NCI-H187 (cell line): ENCODE measurements around the gene ZC3H12A.

Experiments
- DNase-seq, 2 experiments: peaks; one replicate each; lab custom pipeline; 2025; lab: John Stamatoyannopoulos, UW

ZC3H12A gene

GRCh38 chr1:37455516-37455915, 18.9 kb upstream of the ZC3H12A start:
- no peak for DNase-seq

GRCh38 chr1:37456614-37457013, 17.8 kb upstream of the ZC3H12A start:
- DNase-seq, result no peak

- no peak for DNase-seq
Observed at GRCh38 chr1:37458551-37458950, 15.8 kb upstream of the ZC3H12A start.

- no peak for DNase-seq
Observed at GRCh38 chr1:37461698-37462436, 12.5 kb upstream of the ZC3H12A start.

GRCh38 chr1:37464443-37464842, 9.9 kb upstream of the ZC3H12A start:
- no peak for DNase-seq

- DNase-seq, result no peak
Observed at GRCh38 chr1:37465593-37466517, 8.5 kb upstream of the ZC3H12A start.

- no peak for DNase-seq
Observed at GRCh38 chr1:37468037-37468436, 6.3 kb upstream of the ZC3H12A start.

GRCh38 chr1:37469386-37469785, 5.0 kb upstream of the ZC3H12A start:
- no peak for DNase-seq

GRCh38 chr1:37471345-37472231, 2.8 kb upstream of the ZC3H12A start:
- DNase-seq, result no peak

GRCh38 chr1:37472281-37472680, 2.1 kb upstream of the ZC3H12A start:
- no peak for DNase-seq

- no peak for DNase-seq
Observed at GRCh38 chr1:37472994-37473393, 1.4 kb upstream of the ZC3H12A start.

GRCh38 chr1:37473431-37474045, 842 bp upstream of the ZC3H12A start:
- DNase-seq, result no peak

- DNase-seq, result no peak
Observed at GRCh38 chr1:37474697-37475379, 458 bp downstream of the ZC3H12A start.

GRCh38 chr1:37475380-37476086, 1.2 kb downstream of the ZC3H12A start:
- DNase-seq, result no peak

- DNase-seq, result no peak
Observed at GRCh38 chr1:37476087-37476452, 1.7 kb downstream of the ZC3H12A start.

GRCh38 chr1:37476460-37477197, 2.2 kb downstream of the ZC3H12A start:
- DNase-seq, result no peak

GRCh38 chr1:37477198-37477931, 3.0 kb downstream of the ZC3H12A start:
- DNase-seq, result no peak

- no peak for DNase-seq
Observed at GRCh38 chr1:37477946-37478345, 3.6 kb downstream of the ZC3H12A start.

- DNase-seq, result no peak
Observed at GRCh38 chr1:37478451-37478881, 4.1 kb downstream of the ZC3H12A start.
